Inferior parietal cortex (tissue), 1 donor: ENCODE measurements around the gene FRS2.

ENCODE experiments used
- DNase-seq: peaks from one replicate; pipeline ENCODE4 v3.0.0-alpha.2; 2016; ENCODE audit errors: extremely low spot score

The FRS2 gene

DNA sequence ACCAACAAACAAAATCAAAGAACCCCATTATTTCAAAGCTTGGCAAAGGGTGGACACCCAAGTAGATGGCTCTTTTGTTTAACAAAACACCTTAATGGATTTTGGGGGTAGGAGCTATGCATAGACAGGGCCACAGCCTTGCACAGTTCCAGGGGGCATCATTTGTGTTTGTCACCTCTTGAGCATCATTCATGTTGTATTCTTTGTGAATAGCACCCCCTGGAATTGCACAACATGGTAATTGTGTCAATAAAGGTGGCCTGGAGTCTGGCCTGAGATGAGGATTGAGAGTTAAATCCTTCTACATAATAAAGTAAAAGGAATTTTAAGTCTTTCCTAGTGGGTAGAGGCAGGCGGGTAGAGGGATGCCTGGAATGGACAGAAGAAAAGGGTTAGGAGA lies 3.3 kb upstream of the FRS2 start:
- no peak for DNase-seq

DNA sequence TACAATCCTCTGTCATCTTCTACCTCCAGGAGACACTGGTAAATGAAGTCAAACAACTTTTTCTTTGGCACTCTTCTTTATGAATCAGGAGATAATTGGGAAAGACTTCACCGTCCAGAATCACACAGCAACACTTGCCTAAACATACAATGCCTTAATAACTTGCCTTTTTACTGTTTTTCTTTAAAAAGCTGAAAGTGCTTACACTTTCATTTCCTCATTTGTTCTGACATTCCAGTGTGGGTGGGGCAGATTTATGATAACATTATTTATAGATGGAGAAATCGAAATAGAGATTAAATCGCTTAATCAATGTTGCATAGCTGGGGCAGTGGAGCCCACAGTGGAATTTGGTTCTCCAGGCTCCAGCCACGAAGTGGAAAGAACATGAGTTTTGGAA lies 2.8 kb upstream of the FRS2 start:
- DNase-seq = no peak

DNA sequence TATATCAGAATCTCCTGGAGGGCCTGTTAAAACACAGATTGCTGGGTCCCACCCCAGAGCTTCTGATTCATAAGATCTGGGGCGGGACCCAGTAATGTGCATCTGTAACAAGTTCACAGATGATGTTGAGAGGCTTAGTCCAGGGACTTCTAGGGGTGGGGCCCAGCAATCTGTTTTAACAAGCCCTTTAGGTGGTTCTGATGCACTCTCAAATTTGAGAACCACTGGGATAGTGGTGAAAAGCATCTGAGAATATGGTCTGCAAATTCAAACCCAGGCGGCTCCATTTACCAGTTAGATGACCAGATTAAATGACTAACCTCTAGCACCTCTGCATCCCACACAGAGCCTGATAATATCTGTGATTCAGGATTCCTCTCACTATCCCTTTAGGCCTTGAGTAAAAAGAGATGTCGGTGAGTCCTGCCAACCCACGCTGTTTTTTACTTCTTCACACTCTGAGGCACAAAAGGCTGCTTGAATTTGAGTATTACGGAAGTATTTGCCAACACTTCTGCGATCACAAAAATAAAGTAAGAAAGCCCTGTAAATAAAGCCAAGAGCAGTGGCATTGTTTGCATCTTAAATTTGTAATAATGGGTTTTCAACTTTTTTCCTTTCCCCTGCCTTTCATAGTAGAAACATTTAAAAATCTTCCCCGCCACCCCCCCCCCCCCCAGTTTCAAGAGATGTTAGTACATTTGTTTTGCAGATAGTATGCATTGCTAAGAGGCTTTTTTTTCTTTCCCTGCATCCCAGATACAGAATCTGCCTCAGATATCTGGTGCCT lies 1.8 kb upstream of the FRS2 start:
- no peak for DNase-seq

DNA sequence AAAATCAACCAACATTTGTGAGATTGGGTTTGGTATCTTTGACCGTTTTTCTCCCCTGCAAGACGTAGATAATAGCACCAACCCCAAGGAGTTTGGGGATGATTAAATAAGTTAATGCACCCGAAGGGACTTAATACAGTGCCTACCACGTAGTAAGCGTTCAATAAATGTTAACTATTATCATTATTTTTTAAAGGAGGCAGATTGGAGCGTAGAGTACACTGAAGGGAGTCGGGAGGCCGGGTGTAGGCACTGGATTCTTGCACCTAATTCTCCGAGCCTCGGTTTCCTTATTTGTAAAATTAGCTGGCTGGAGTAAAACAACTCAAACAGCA lies 367 bp upstream of the FRS2 start:
- no peak for DNase-seq

- DNase-seq = no peak
Measured at GRCh38 chr12:69471076-69471430, 865 bp downstream of the FRS2 start.

GRCh38 chr12:69471667-69472385 lies 1.6 kb downstream of the FRS2 start:
- DNase-seq = no peak

DNA sequence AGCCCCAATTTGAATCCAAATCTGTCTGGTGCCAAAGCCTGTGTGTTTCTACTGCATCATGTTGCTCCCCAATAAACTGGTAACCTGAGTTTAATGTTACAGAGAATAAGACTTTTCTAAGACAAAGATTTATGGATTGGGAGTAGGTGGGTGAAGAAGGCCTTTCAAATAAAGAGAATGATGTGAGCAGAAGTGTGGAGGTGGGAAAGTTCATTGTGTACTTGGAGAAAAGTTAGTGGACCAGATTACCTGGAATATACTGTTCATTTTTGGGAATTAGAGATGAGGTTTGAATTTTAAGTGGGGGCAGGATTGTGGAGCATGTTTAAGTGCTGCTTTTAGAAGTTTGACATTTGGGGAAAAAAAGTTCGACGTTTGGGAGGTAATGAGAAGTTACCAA lies 3.1 kb downstream of the FRS2 start:
- DNase-seq = no peak

DNA sequence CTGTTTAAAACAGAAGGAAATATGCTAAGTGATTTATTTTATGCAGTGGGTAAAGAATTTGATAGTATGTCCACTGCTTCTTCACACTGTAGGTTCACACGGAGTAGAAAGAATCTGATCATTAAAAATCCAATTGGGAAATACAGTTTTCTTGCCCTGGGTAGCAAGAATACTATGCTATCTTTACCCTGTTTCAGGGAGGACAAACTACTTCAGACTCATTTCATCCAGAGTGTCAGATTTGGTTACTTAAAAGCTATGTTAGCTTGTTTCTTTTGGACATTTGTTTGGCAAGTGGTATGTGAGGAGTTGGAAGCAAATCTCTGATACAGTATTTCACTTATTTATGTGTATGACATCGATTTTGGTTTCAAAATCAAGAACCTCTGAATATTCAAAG lies 4.3 kb downstream of the FRS2 start:
- no peak for DNase-seq

GRCh38 chr12:69475237-69475975 lies 5.2 kb downstream of the FRS2 start:
- no peak for DNase-seq

GRCh38 chr12:69476276-69477017 lies 6.3 kb downstream of the FRS2 start:
- DNase-seq = peak; percentile 49

GRCh38 chr12:69479675-69480074 lies 9.5 kb downstream of the FRS2 start:
- DNase-seq = no peak

DNA sequence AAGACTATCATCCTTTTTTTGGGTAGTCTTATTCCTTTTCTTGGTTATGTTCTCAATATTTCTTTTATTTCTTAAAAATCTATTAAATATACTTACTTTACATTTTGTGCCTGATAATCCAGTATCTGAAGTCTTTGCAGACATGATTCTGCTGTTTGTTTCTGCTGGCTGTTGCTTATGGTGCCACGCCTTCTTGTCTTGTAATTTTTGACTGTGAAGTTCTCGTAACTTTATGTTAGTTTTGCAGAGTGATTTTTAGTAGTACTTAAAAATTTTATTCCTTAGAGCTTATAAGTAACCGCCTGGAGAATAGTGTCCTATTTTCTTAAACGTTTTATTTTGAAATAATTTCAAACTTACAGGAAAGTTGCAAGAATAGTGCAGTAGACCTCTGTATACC lies 10.5 kb downstream of the FRS2 start:
- DNase-seq = no peak

GRCh38 chr12:69481133-69481532 lies 10.9 kb downstream of the FRS2 start:
- DNase-seq = no peak

- DNase-seq = no peak
Measured at GRCh38 chr12:69483700-69484099, 13.5 kb downstream of the FRS2 start.

DNA sequence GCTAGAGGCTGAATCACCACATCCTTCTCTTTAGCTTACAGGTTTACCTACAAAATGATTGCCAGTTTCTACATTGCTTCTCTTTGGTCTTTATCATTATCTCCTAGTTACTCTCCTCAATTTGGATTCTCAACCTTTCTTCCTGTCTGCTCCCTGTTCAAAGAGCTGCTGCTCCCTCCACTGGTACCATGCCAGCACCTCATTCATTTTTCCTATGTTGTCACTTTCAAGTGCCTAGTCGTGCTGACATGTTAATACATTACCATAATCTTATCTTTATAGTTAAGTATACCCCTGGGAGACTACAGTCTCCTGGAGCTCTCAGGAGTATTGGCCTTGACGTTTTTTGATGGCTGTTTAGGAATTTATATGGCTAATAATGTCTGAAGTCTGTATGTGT lies 14.2 kb downstream of the FRS2 start:
- no peak for DNase-seq

GRCh38 chr12:69490920-69491643 lies 20.9 kb downstream of the FRS2 start:
- no peak for DNase-seq

DNA sequence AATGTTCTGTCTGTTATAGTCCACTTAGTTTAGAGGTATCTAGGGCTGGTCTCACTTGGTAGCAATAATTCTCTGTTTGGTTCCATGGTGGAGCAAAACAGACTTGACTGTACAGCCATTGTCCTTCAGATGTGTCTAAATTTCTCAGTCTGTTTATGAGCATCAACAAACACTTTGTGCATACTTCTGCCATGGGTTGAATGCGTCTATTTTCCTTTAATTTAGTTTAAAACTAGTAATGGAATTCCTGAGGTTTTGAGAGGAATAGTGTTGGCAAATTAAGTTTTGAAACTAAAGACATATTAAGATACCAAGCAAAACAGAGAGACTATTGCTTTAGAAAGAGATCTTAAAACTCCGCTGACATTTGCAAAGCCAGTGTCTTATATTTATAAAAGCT lies 22.6 kb downstream of the FRS2 start:
- no peak for DNase-seq

DNA sequence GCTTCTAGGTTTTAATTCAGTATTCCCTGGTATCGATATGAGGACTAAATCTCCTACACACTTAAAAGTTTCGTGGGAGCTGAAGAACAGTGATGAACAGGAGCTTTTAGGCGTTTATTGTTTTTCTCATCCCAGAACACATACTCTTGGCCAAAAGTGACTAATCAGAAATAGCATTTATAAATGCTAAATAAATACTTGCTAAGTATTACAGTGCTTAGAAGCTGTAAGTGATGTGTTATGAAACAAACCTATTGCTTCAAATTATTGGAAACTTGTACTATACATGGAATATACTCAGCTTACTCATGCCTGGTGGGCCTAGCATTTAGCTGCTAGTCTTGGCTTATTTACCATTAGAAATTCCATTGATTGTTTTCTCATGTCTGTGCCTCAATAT lies 24.9 kb downstream of the FRS2 start:
- no peak for DNase-seq

GRCh38 chr12:69497308-69498026 lies 27.3 kb downstream of the FRS2 start:
- DNase-seq = no peak

DNA sequence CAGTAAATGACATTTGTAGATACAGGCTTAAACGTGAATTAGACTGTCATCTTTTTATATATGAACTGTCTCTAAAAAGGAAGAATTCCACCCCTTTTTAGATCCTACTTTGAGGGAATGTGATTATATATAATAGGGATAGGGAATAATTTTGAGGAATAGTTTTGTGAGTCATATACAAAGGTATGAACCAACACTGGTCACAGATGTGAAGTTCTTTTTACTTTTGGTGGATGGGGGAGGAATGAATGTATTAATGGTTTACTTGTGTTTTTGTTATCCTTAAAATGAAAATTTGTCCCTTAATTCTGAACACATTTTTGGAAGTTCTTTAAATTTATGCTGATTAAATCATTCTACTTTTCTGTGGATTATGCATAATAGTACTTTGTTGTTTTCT lies 30.4 kb downstream of the FRS2 start:
- DNase-seq = no peak
